ENCODE data around the gene TMEM131.

- no peak for TF ChIP-seq POLR2A (IDR thresholded peaks at IDR 0.05)
- no peak for TF ChIP-seq CTCF (IDR thresholded peaks at IDR 0.05)
Measured at GRCh38 chr2:97797355-97797754, 198.4 kb downstream of the TMEM131 start.

Measured in sigmoid colon (tissue), 3 donors.